ENCODE data around the gene TMEM187. TPM values are rescaled to one million over a fixed set of nuclear protein-coding genes. Genes with fewer than 3 reads are reported as not detected.

TMEM187 gene
- polyA plus RNA-seq, 2 donors, result 2.5 to 3.3 TPM

DNA sequence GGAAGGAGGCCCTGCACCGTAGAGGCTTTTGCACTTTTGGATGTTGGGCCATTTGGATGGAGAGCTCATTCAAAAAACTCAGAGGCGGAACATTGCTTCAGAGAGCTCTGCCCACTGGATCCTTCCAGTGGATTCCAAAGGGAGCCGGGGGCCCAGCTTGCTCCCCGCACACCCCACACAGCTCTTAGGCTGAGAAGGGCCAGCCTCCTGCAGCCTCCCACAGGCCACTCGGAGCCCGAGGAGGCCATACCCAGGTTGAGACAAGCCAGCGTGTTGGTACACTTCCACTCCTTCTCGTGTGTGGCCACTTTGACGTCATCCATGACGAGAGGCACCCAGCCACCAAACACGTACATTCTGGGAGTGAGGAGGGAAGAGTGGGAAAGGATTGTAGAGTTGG is 11.3 kb upstream of the TMEM187 start:
- H3K27ac ChIP-seq (ENCODE audit: low read depth in 2 of 2, low read length in 1 of 2), result no peak overlapping the region
- no peak overlapping the region for H3K4me3 ChIP-seq (ENCODE audit: low read depth in 1 of 2, low read length in 2 of 2)
- no peaks in the 10 kb centered on the region for H3K9me3 ChIP-seq (ENCODE audit: control insufficient read depth in 2 of 2, insufficient read depth in 1 of 2, low read depth in 1 of 2, low read length in 1 of 2)
- WGBS, 2 donors, result 89 to 94% methylated on average over 11 of the region's 11 CpGs
- peaks cover 13 to 68% of the 10 kb centered on the region in 2 donors for H3K36me3 ChIP-seq (ENCODE audit: control insufficient read depth in 2 of 2, insufficient read depth in 2 of 2, low read length in 1 of 2)
- no peaks in the 10 kb centered on the region for H3K27me3 ChIP-seq (ENCODE audit: control insufficient read depth in 1 of 2, insufficient read depth in 2 of 2, low read length in 2 of 2)
- peaks cover 0 to 2% of the 10 kb centered on the region in 2 donors for H3K4me1 ChIP-seq (ENCODE audit: control insufficient read depth in 2 of 2, insufficient read depth in 2 of 2, low read length in 1 of 2)

DNA sequence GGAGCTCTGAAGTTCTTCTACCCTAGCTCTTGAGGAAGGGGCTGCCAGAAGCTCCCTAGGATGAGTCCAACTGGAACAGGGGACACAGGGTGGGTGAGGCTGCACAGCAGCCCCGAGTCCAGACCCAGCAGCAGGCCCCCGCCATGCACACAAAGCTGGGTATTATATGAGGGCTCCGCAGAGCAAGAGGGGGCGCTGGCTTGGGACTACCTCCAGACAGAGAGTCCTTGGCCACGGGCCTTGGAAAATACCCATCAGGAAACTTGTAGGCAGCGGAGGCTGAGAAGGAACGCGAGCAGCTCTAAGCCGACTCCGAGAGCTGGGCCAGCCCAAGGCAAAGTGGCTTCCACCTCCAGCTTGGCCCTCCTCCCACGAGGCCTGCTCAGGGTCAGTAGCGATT is 9.0 kb upstream of the TMEM187 start:
- Histone ChIP-seq H3K4me1 (ENCODE audit: control insufficient read depth in 2 of 2, insufficient read depth in 2 of 2, low read length in 1 of 2) (peaks cover 0 to 18% of the 10 kb centered on the region in 2 donors), H3K27ac (ENCODE audit: low read depth in 2 of 2, low read length in 1 of 2) (no peak overlapping the region), H3K9me3 (ENCODE audit: control insufficient read depth in 2 of 2, insufficient read depth in 1 of 2, low read depth in 1 of 2, low read length in 1 of 2) (no peaks in the 10 kb centered on the region), H3K27me3 (ENCODE audit: control insufficient read depth in 1 of 2, insufficient read depth in 2 of 2, low read length in 2 of 2) (no peaks in the 10 kb centered on the region), H3K36me3 (ENCODE audit: control insufficient read depth in 2 of 2, insufficient read depth in 2 of 2, low read length in 1 of 2) (peaks cover 9 to 51% of the 10 kb centered on the region in 2 donors), H3K4me3 (ENCODE audit: low read depth in 1 of 2, low read length in 2 of 2) (no peak overlapping the region)
- 87 to 89% methylated on average over 12 of the region's 12 CpGs for WGBS, 2 donors

GRCh38 chrX:153964105-153964504 is 8.4 kb upstream of the TMEM187 start:
- 92 to 93% methylated on average over 14 of the region's 14 CpGs for WGBS, 2 donors
- Histone ChIP-seq H3K36me3 (ENCODE audit: control insufficient read depth in 2 of 2, insufficient read depth in 2 of 2, low read length in 1 of 2) (peaks cover 7 to 45% of the 10 kb centered on the region in 2 donors), H3K27ac (ENCODE audit: low read depth in 2 of 2, low read length in 1 of 2) (no peak overlapping the region), H3K4me3 (ENCODE audit: low read depth in 1 of 2, low read length in 2 of 2) (no peak overlapping the region), H3K27me3 (ENCODE audit: control insufficient read depth in 1 of 2, insufficient read depth in 2 of 2, low read length in 2 of 2) (no peaks in the 10 kb centered on the region), H3K4me1 (ENCODE audit: control insufficient read depth in 2 of 2, insufficient read depth in 2 of 2, low read length in 1 of 2) (peaks cover 0 to 20% of the 10 kb centered on the region in 2 donors), H3K9me3 (ENCODE audit: control insufficient read depth in 2 of 2, insufficient read depth in 1 of 2, low read depth in 1 of 2, low read length in 1 of 2) (no peaks in the 10 kb centered on the region)

DNA sequence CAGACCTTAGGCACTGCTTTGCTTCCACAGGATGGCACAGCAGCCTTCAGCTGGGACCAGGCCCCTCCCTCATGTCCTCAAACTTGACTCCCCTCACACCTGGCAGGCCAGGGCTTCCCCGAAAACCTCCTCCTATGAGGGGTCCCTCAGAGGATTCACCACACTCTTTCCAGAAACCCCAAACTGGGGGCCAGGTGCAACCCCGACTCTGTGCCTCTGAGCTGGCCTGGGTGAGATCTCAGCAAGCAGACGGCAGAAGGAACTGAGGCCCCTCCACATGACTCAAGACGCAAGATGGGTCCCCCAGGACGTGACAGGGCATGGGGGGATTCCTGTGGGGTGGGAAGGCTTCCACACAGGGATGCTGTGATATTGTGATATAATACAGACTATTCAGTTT is 7.1 kb upstream of the TMEM187 start:
- WGBS, 2 donors, result 78 to 81% methylated on average over 5 of the region's 5 CpGs
- peaks cover 2 to 25% of the 10 kb centered on the region in 2 donors for H3K4me1 ChIP-seq (ENCODE audit: control insufficient read depth in 2 of 2, insufficient read depth in 2 of 2, low read length in 1 of 2)
- no peak overlapping the region for H3K27ac ChIP-seq (ENCODE audit: low read depth in 2 of 2, low read length in 1 of 2)
- no peaks in the 10 kb centered on the region for H3K9me3 ChIP-seq (ENCODE audit: control insufficient read depth in 2 of 2, insufficient read depth in 1 of 2, low read depth in 1 of 2, low read length in 1 of 2)
- no peaks in the 10 kb centered on the region for H3K27me3 ChIP-seq (ENCODE audit: control insufficient read depth in 1 of 2, insufficient read depth in 2 of 2, low read length in 2 of 2)
- peaks cover 7 to 35% of the 10 kb centered on the region in 2 donors for H3K36me3 ChIP-seq (ENCODE audit: control insufficient read depth in 2 of 2, insufficient read depth in 2 of 2, low read length in 1 of 2)
- no peak overlapping the region for H3K4me3 ChIP-seq (ENCODE audit: low read depth in 1 of 2, low read length in 2 of 2)

GRCh38 chrX:153966283-153966688 is 6.3 kb upstream of the TMEM187 start:
- H3K9me3 ChIP-seq (ENCODE audit: control insufficient read depth in 2 of 2, insufficient read depth in 1 of 2, low read depth in 1 of 2, low read length in 1 of 2), result no peaks in the 10 kb centered on the region
- H3K27me3 ChIP-seq (ENCODE audit: control insufficient read depth in 1 of 2, insufficient read depth in 2 of 2, low read length in 2 of 2), result no peaks in the 10 kb centered on the region
- WGBS, 2 donors, result 53 to 71% methylated on average over 15 of the region's 15 CpGs
- peaks cover 2 to 25% of the 10 kb centered on the region in 2 donors for H3K4me1 ChIP-seq (ENCODE audit: control insufficient read depth in 2 of 2, insufficient read depth in 2 of 2, low read length in 1 of 2)
- peak overlapping the region in 1 of 2 donors; percentile 39 for H3K27ac ChIP-seq (ENCODE audit: low read depth in 2 of 2, low read length in 1 of 2)
- no peak overlapping the region for H3K4me3 ChIP-seq (ENCODE audit: low read depth in 1 of 2, low read length in 2 of 2)
- peaks cover 4 to 30% of the 10 kb centered on the region in 2 donors for H3K36me3 ChIP-seq (ENCODE audit: control insufficient read depth in 2 of 2, insufficient read depth in 2 of 2, low read length in 1 of 2)

GRCh38 chrX:153966841-153967535 is 5.6 kb upstream of the TMEM187 start:
- Histone ChIP-seq H3K27me3 (ENCODE audit: control insufficient read depth in 1 of 2, insufficient read depth in 2 of 2, low read length in 2 of 2) (no peaks in the 10 kb centered on the region), H3K9me3 (ENCODE audit: control insufficient read depth in 2 of 2, insufficient read depth in 1 of 2, low read depth in 1 of 2, low read length in 1 of 2) (no peaks in the 10 kb centered on the region), H3K4me1 (ENCODE audit: control insufficient read depth in 2 of 2, insufficient read depth in 2 of 2, low read length in 1 of 2) (peaks cover 2 to 25% of the 10 kb centered on the region in 2 donors), H3K36me3 (ENCODE audit: control insufficient read depth in 2 of 2, insufficient read depth in 2 of 2, low read length in 1 of 2) (peaks cover 0 to 23% of the 10 kb centered on the region in 2 donors), H3K4me3 (ENCODE audit: low read depth in 1 of 2, low read length in 2 of 2) (no peak overlapping the region), H3K27ac (ENCODE audit: low read depth in 2 of 2, low read length in 1 of 2) (peak overlapping the region; percentile 64 to 68)
- 54 to 71% methylated on average over 13 to 14 of the region's 14 CpGs for WGBS, 2 donors

DNA sequence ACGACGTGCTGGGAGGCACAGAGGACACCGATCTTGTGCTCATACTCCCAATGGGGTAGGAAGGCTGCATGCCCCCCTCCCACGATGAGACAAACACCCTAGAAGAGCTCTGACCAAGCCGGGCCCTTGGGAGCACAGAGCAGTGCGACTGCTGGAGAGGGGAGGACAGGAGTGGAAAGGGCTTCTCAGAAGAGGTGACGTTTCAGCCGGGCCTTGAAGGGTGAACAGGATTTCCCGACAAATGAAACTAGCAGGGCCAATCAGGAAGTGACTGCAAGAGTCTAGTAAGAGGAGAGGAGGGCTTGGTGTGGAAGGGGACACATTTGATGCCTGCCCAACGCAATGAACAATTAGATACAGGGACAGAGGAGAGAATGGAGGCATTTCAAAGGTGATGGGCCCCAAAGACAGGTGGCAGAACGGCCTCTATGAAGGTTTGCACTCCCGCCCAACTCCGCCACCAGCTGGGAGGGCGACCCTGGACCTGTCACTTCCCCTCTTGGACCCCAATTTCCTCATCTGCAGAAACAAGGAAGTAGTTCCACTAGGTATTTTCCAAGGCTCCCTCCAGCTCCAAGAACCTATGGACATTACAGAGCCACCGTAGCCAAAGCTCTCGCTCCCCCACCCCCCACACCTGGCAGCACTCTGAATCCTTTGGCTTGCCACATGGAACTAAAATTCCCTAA is 4.9 kb upstream of the TMEM187 start:
- Histone ChIP-seq H3K4me3 (ENCODE audit: low read depth in 1 of 2, low read length in 2 of 2) (no peak overlapping the region), H3K27me3 (ENCODE audit: control insufficient read depth in 1 of 2, insufficient read depth in 2 of 2, low read length in 2 of 2) (no peaks in the 10 kb centered on the region), H3K36me3 (ENCODE audit: control insufficient read depth in 2 of 2, insufficient read depth in 2 of 2, low read length in 1 of 2) (peaks cover 0 to 18% of the 10 kb centered on the region in 2 donors), H3K9me3 (ENCODE audit: control insufficient read depth in 2 of 2, insufficient read depth in 1 of 2, low read depth in 1 of 2, low read length in 1 of 2) (no peaks in the 10 kb centered on the region), H3K27ac (ENCODE audit: low read depth in 2 of 2, low read length in 1 of 2) (peak overlapping the region; percentile 64 to 68), H3K4me1 (ENCODE audit: control insufficient read depth in 2 of 2, insufficient read depth in 2 of 2, low read length in 1 of 2) (peaks cover 2 to 25% of the 10 kb centered on the region in 2 donors)
- 52 to 72% methylated on average over 16 of the region's 16 CpGs for WGBS, 2 donors

DNA sequence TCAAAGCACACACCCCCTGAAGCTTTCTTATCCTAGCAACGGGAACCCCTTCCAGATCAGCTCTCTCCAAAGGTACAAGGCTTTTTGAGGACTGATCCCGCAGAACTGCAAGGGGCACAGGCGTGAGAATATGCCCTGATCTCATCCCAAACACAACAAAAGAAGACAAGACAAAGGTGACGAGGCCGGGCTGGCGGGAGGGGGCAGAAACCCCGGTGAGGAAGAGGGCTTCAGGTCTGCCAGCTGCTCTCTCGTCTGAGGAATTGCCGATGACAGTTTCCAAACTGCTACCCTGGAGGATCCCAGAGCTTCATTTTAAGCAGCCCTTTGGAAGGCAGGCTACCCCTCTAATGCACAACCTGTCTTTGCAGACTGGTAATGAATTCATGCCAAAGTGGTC is 4.3 kb upstream of the TMEM187 start:
- H3K9me3 ChIP-seq (ENCODE audit: control insufficient read depth in 2 of 2, insufficient read depth in 1 of 2, low read depth in 1 of 2, low read length in 1 of 2), result no peaks in the 10 kb centered on the region
- no peaks in the 10 kb centered on the region for H3K27me3 ChIP-seq (ENCODE audit: control insufficient read depth in 1 of 2, insufficient read depth in 2 of 2, low read length in 2 of 2)
- H3K36me3 ChIP-seq (ENCODE audit: control insufficient read depth in 2 of 2, insufficient read depth in 2 of 2, low read length in 1 of 2), result peaks cover 0 to 12% of the 10 kb centered on the region in 2 donors
- H3K4me1 ChIP-seq (ENCODE audit: control insufficient read depth in 2 of 2, insufficient read depth in 2 of 2, low read length in 1 of 2), result peaks cover 2 to 26% of the 10 kb centered on the region in 2 donors
- WGBS, 2 donors, result 24 to 59% methylated on average over 9 of the region's 9 CpGs
- peak overlapping the region in 1 of 2 donors; percentile 90 for H3K4me3 ChIP-seq (ENCODE audit: low read depth in 1 of 2, low read length in 2 of 2)
- peak overlapping the region; percentile 68 to 88 for H3K27ac ChIP-seq (ENCODE audit: low read depth in 2 of 2, low read length in 1 of 2)

DNA sequence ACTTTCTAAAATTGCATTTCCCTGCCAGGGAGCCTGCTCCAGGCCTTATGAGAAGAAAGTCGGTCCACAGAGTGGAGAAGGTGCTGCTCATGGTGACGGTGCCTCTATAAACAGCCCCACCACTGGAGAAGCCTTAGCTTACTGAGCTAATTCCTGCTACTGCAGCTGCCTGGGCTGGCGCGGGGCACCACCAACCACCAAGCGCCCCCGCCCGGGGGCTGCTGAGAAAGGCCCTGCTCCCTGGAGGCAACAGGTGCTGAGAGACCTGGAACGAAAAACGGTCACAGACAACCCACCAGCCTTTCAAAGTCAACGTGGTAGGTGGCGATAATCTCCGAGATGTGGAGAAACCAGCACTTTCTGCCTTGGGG is 3.8 kb upstream of the TMEM187 start:
- no peaks in the 10 kb centered on the region for H3K27me3 ChIP-seq (ENCODE audit: control insufficient read depth in 1 of 2, insufficient read depth in 2 of 2, low read length in 2 of 2)
- no peaks in the 10 kb centered on the region for H3K9me3 ChIP-seq (ENCODE audit: control insufficient read depth in 2 of 2, insufficient read depth in 1 of 2, low read depth in 1 of 2, low read length in 1 of 2)
- peak overlapping the region in 1 of 2 donors; percentile 90 for H3K4me3 ChIP-seq (ENCODE audit: low read depth in 1 of 2, low read length in 2 of 2)
- H3K36me3 ChIP-seq (ENCODE audit: control insufficient read depth in 2 of 2, insufficient read depth in 2 of 2, low read length in 1 of 2), result peaks cover 0 to 7% of the 10 kb centered on the region in 2 donors
- H3K4me1 ChIP-seq (ENCODE audit: control insufficient read depth in 2 of 2, insufficient read depth in 2 of 2, low read length in 1 of 2), result peaks cover 3 to 29% of the 10 kb centered on the region in 2 donors
- peak overlapping the region; percentile 73 to 88 for H3K27ac ChIP-seq (ENCODE audit: low read depth in 2 of 2, low read length in 1 of 2)
- 11 to 33% methylated on average over 12 of the region's 12 CpGs for WGBS, 2 donors

Data from esophagus (tissue), 2 donors.